H4 (cell line): Measurements from ENCODE around the gene FGD1. TPM values are rescaled to one million over a fixed set of nuclear protein-coding genes. Genes with fewer than 3 reads are reported as not detected.

ENCODE experiments used
- DNase-seq: peaks from one replicate; pipeline ENCODE4 v3.0.0-alpha.2; 2015; ENCODE audit warnings: low spot score
- total RNA-seq: library from RNA; depleted of rRNA; stranded (reverse); fragments of >200 nt; shearing (Covaris generic); gene quantifications from 2 replicates; pipeline ENCODE4 v1.2.3, GENCODE V29; 2014; rRNA removed

The FGD1 gene
- total RNA-seq, 1 experiment from 2014 or later = 4.1 TPM

DNA sequence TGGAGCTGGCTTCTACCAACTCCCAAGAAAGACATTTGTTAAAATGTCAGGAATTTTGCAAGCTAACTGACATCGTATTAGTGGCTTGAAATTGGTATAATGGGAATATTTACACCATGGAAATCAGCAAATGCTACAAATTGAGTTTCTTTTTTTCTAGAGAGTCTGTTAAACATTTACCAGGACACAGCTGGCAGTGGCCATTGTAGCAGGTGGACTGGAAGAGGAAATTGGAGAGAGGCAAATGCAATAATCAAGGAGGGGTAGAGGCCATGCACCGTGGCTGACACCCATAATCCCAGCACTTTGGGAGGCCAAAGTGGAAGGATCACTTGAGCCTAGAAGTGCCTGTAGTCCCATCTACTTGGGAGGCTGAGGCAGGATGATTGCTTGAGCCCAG is 88.8 kb downstream of the FGD1 start:
- no peak for DNase-seq

- no peak for DNase-seq
These were observed 98.9 kb downstream of the FGD1 start for GRCh38 chrX:54397113-54397512.

Other genes starting within 250 kb of the FGD1 start
- 0.37 and 0.58 TPM in 2 replicates for gene WNK3, start 138.2 kb downstream of the FGD1 start, total RNA-seq
- 21.5 and 27.4 TPM in 2 replicates for gene TSR2, start 55.8 kb downstream of the FGD1 start, total RNA-seq
- 41.2 and 42.2 TPM in 2 replicates for gene GNL3L, start 34.0 kb upstream of the FGD1 start, total RNA-seq